Thyroid gland (tissue), 4 donors: ENCODE measurements around the gene DCHS1. TPM values are rescaled to one million over a fixed set of nuclear protein-coding genes. Genes with fewer than 3 reads are reported as not detected.

Experiments used
- DNase-seq, 2 donors: peaks; one replicate each; pipeline ENCODE4 v3.0.0-alpha.2; 2019
- H3K27ac ChIP-seq, 3 donors: fragments of 200-600 bp; sonication (generic); 1 replicate in 2 of 3; 2 replicates in 1 of 3; pipeline ENCODE4 v1.5.1; 2016 to 2019; ENCODE audit warnings: mild to moderate bottlenecking in 1 of 3, moderate library complexity in 1 of 3
- H3K27me3 ChIP-seq: fragments of 200-600 bp; sonication (generic); one replicate; pipeline ENCODE4 v1.5.1; 2019
- H3K36me3 ChIP-seq, 2 donors: fragments of 200-600 bp; sonication (generic); one replicate each; pipeline ENCODE4 v1.5.1; 2016 to 2019
- H3K4me1 ChIP-seq, 2 donors: fragments of 200-600 bp; sonication (generic); one replicate each; pipeline ENCODE4 v1.5.1; 2017 to 2019
- H3K4me3 ChIP-seq, 3 donors: fragments of 200-600 bp; sonication (generic); replicated peaks in 1 of 3; 1 replicate in 2 of 3; 2 replicates in 1 of 3; pipeline ENCODE4 v1.5.1; 2016; ENCODE audit warnings: mild to moderate bottlenecking in 1 of 3
- H3K9me3 ChIP-seq: fragments of 200-600 bp; sonication (generic); one replicate; pipeline ENCODE4 v1.5.1; 2017
- CTCF ChIP-seq, 6 experiments: fragments of 200-600 bp in 3 of 6; fragments of 450-650 bp in 3 of 6; sonication (generic) in 3 of 6; IDR thresholded peaks; one replicate each; pipeline ENCODE4 v1.5.1; 2016 to 2019; ENCODE audit warnings: antibody characterized with exemption in 6 of 6, mild to moderate bottlenecking in 2 of 6, inconsistent platforms in 1 of 6, moderate library complexity in 1 of 6
- POLR2A ChIP-seq, 2 donors: fragments of 450-650 bp; IDR thresholded peaks; one replicate each; pipeline ENCODE4 v1.6.1; 2017; ENCODE audit warnings: antibody characterized with exemption in 2 of 2, mild to moderate bottlenecking in 2 of 2, moderate library complexity in 1 of 2
- WGBS, 2 donors: methylation state at CpG; one replicate each; pipeline ENCODE4 v1.1.5; 2017; 5-methylcytosine and 5-hydroxymethylcytosine counted together
- intact Hi-C: fragments of 100-400 bp; cut with DNase I; formaldehyde crosslinking; loops from one replicate; pipeline ENCODE4 v1.15.1; 2023
- total RNA-seq, 4 donors: library from RNA; depleted of rRNA; stranded (reverse); fragments of >200 nt; gene quantifications; one replicate each; pipeline ENCODE4 v1.2.3, GENCODE V29; 2016

DCHS1 gene
- total RNA-seq, 4 donors from 2014 or later, result 5.6 to 14.4 (median 9.6) TPM

GRCh38 chr11:6653656-6654055 lies 2.0 kb downstream of the DCHS1 start:
- Histone ChIP-seq H3K4me3 (no peak overlapping the region), H3K9me3 (no peaks in the 10 kb centered on the region), H3K27ac (no peak overlapping the region), H3K27me3 (no peaks in the 10 kb centered on the region), H3K36me3 (no peaks in the 10 kb centered on the region), H3K4me1 (no peaks in the 10 kb centered on the region)
- DNase-seq, result no peak
- 92 to 94% methylated on average over 2 of the region's 2 CpGs for whole genome bisulfite sequencing, 2 donors
- intact Hi-C loops, result no loop called here
- TF ChIP-seq POLR2A (IDR thresholded peaks at IDR 0.05), result no peak
- TF ChIP-seq CTCF (IDR thresholded peaks at IDR 0.05), result no peak

- 100% methylated on average over 1 of the region's 1 CpG for WGBS, 2 donors
- TF ChIP-seq POLR2A (IDR thresholded peaks at IDR 0.05) (no peak), CTCF (IDR thresholded peaks at IDR 0.05) (no peak)
- Histone ChIP-seq H3K27ac (no peak overlapping the region), H3K4me3 (no peak overlapping the region), H3K27me3 (no peaks in the 10 kb centered on the region), H3K36me3 (no peaks in the 10 kb centered on the region), H3K4me1 (no peaks in the 10 kb centered on the region), H3K9me3 (no peaks in the 10 kb centered on the region)
- DNase-seq, result no peak
- intact Hi-C loops, result no loop called here
Observed at GRCh38 chr11:6653097-6653496, 2.5 kb downstream of the DCHS1 start.

GRCh38 chr11:6652182-6652581 lies 3.4 kb downstream of the DCHS1 start:
- Histone ChIP-seq H3K4me3 (no peak overlapping the region), H3K36me3 (no peaks in the 10 kb centered on the region), H3K9me3 (no peaks in the 10 kb centered on the region), H3K4me1 (peaks cover 0 to 2% of the 10 kb centered on the region in 2 donors), H3K27me3 (no peaks in the 10 kb centered on the region), H3K27ac (no peak overlapping the region)
- intact Hi-C loops, result no loop called here
- TF ChIP-seq CTCF (IDR thresholded peaks at IDR 0.05) (no peak), POLR2A (IDR thresholded peaks at IDR 0.05) (no peak)
- WGBS, 2 donors, result 66 to 72% methylated on average over 3 of the region's 3 CpGs
- no peak for DNase-seq

- Histone ChIP-seq H3K4me3 (no peak overlapping the region), H3K36me3 (no peaks in the 10 kb centered on the region), H3K4me1 (peaks cover 0 to 12% of the 10 kb centered on the region in 2 donors), H3K27ac (no peak overlapping the region), H3K9me3 (no peaks in the 10 kb centered on the region), H3K27me3 (no peaks in the 10 kb centered on the region)
- intact Hi-C loops, result no loop called here
- TF ChIP-seq POLR2A (IDR thresholded peaks at IDR 0.05) (no peak), CTCF (IDR thresholded peaks at IDR 0.05) (no peak)
- WGBS, 2 donors, result 73 to 78% methylated on average over 6 of the region's 6 CpGs
- DNase-seq, result no peak
Observed at GRCh38 chr11:6650980-6651379, 4.6 kb downstream of the DCHS1 start.

- Histone ChIP-seq H3K27me3 (no peaks in the 10 kb centered on the region), H3K36me3 (no peaks in the 10 kb centered on the region), H3K27ac (no peak overlapping the region), H3K4me3 (no peak overlapping the region), H3K4me1 (peaks cover 0 to 16% of the 10 kb centered on the region in 2 donors), H3K9me3 (no peaks in the 10 kb centered on the region)
- DNase-seq, result no peak
- TF ChIP-seq POLR2A (IDR thresholded peaks at IDR 0.05) (no peak), CTCF (IDR thresholded peaks at IDR 0.05) (no peak)
- intact Hi-C loops, result no loop called here
Observed at GRCh38 chr11:6650104-6650503, 5.5 kb downstream of the DCHS1 start.
